ENCODE results near the gene MAEA.
A peak's percentile ranks its signal among the peaks of the same experiment; 100 is the strongest.

Gene MAEA

GRCh38 chr4:1289207-1290164, at the start of gene MAEA:
TSS of gene MAEA (plus strand) at chr4:1289891. CDS start at chr4:1289914, 23 bp downstream.
- peak; percentile 95 for DNase-seq (ENCODE audit: low spot score)

- DNase-seq (ENCODE audit: low spot score), result no peak
Measured at GRCh38 chr4:1239950-1240307, 49.8 kb upstream of the MAEA start.

GRCh38 chr4:1240721-1241465, 48.8 kb upstream of the MAEA start:
- no peak for DNase-seq (ENCODE audit: low spot score)

- DNase-seq (ENCODE audit: low spot score), result no peak
Measured at GRCh38 chr4:1241466-1241935, 48.2 kb upstream of the MAEA start.

GRCh38 chr4:1241936-1242505, 47.7 kb upstream of the MAEA start:
- no peak for DNase-seq (ENCODE audit: low spot score)

GRCh38 chr4:1242506-1243450, 46.9 kb upstream of the MAEA start:
- DNase-seq (ENCODE audit: low spot score), result no peak

- peak; percentile 42 for DNase-seq (ENCODE audit: low spot score)
Measured at GRCh38 chr4:1243451-1244080, 46.1 kb upstream of the MAEA start.

GRCh38 chr4:1244081-1244977, 45.4 kb upstream of the MAEA start:
- no peak for DNase-seq (ENCODE audit: low spot score)

GRCh38 chr4:1244978-1245471, 44.7 kb upstream of the MAEA start:
- DNase-seq (ENCODE audit: low spot score), result no peak

- DNase-seq (ENCODE audit: low spot score), result no peak
Measured at GRCh38 chr4:1245481-1246051, 44.1 kb upstream of the MAEA start.

- no peak for DNase-seq (ENCODE audit: low spot score)
Measured at GRCh38 chr4:1246111-1246881, 43.4 kb upstream of the MAEA start.

- DNase-seq (ENCODE audit: low spot score), result no peak
Measured at GRCh38 chr4:1246901-1247863, 42.5 kb upstream of the MAEA start.

- no peak for DNase-seq (ENCODE audit: low spot score)
Measured at GRCh38 chr4:1247864-1248244, 41.8 kb upstream of the MAEA start.

- peak; percentile 84 for DNase-seq (ENCODE audit: low spot score)
Measured at GRCh38 chr4:1248245-1249147, 41.2 kb upstream of the MAEA start, which contains the start of gene CTBP1. TSS of gene CTBP1 (minus strand) at chr4:1249130. CDS start at chr4:1241331, 7,799 bp downstream.

- peak; percentile 88 for DNase-seq (ENCODE audit: low spot score)
Measured at GRCh38 chr4:1249148-1249730, 40.5 kb upstream of the MAEA start.

Measured in globus pallidus (tissue), 1 donor.